ENCODE results near the gene CISTR.

DNA sequence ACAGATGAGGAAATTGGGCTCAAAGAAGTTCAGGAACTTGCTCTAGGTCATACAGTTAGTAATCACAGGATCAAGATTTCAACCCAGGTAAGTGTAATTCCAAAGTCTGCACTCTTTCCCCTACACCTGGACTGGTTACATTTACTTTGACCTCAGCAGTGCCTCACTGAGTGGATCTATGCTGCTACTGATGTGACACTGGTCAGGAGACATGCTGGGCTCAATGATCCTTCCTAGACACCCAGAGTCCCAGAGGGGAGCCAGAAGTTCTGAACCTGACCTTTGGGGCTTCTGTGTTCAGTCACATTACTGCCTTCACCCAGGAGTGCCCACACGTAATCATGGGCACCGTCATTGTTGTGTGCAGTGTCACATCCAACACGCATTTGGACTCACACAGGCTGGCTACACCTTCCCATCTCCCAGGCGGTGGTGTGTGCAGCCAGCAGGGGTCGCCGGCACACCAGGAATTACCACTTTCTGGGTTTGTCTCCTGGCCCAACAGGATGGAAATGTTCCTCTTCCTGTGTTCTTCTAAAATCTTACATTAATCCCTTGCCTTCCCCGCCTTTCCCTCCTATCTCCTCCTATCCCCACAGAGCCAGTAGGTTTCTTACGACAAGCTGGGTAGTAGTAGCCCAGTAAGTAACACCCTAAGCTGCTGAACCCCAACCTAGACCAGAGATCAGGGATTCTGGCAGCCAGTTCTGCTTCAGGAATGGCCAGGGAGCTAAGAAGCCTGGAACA is 50.1 kb downstream of the CISTR start:
- TF ChIP-seq, protein P1, sequence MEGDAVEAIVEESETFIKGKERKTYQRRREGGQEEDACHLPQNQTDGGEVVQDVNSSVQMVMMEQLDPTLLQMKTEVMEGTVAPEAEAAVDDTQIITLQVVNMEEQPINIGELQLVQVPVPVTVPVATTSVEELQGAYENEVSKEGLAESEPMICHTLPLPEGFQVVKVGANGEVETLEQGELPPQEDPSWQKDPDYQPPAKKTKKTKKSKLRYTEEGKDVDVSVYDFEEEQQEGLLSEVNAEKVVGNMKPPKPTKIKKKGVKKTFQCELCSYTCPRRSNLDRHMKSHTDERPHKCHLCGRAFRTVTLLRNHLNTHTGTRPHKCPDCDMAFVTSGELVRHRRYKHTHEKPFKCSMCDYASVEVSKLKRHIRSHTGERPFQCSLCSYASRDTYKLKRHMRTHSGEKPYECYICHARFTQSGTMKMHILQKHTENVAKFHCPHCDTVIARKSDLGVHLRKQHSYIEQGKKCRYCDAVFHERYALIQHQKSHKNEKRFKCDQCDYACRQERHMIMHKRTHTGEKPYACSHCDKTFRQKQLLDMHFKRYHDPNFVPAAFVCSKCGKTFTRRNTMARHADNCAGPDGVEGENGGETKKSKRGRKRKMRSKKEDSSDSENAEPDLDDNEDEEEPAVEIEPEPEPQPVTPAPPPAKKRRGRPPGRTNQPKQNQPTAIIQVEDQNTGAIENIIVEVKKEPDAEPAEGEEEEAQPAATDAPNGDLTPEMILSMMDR (IDR thresholded peaks at IDR 0.05): peak; percentile 65 to 91 (median 88)
- no peak for TF ChIP-seq POLR2A (IDR thresholded peaks at IDR 0.05)
